Chondrocyte (in vitro differentiated cells): ENCODE results near the gene ADAMTS13. TPM values are rescaled to one million over a fixed set of nuclear protein-coding genes. Genes with fewer than 3 reads are reported as not detected.

ENCODE experiments used
- DNase-seq: peaks from one replicate; pipeline ENCODE4 v3.0.0; 2021; ENCODE audit warnings: mixed read lengths, low spot score
- H3K27ac Mint-ChIP-seq: one replicate; pipeline ENCODE4 v1.8.0; 2021; ENCODE audit warnings: mild to moderate bottlenecking, moderate library complexity, mixed read lengths; ENCODE audit not compliant: unreplicated experiment
- H3K27me3 Mint-ChIP-seq: 2 replicates; pipeline ENCODE4 v1.8.0; 2021; ENCODE audit warnings: low read depth, mixed read lengths
- H3K36me3 Mint-ChIP-seq: 2 replicates; pipeline ENCODE4 v1.8.0; 2021; ENCODE audit warnings: low read depth, mixed read lengths
- H3K4me1 Mint-ChIP-seq: 2 replicates; pipeline ENCODE4 v1.8.0; 2021; ENCODE audit warnings: low read depth, mild to moderate bottlenecking, mixed read lengths
- H3K4me3 Mint-ChIP-seq: one replicate; pipeline ENCODE4 v1.8.0; 2021; ENCODE audit warnings: mild to moderate bottlenecking, moderate library complexity, mixed read lengths; ENCODE audit not compliant: unreplicated experiment
- H3K9me3 Mint-ChIP-seq: 2 replicates; pipeline ENCODE4 v1.8.0; 2021; ENCODE audit warnings: low read depth, mixed read lengths
- CTCF ChIP-seq: fragments of 200-600 bp; sonication (generic); IDR thresholded peaks from 2 replicates; pipeline ENCODE4 v1.5.0; 2021; ENCODE audit warnings: antibody characterized with exemption, mild to moderate bottlenecking, moderate library complexity
- total RNA-seq: library from RNA; stranded (reverse); gene quantifications from 3 replicates; pipeline ENCODE4 v1.2.1, GENCODE V29; 2021

The ADAMTS13 gene
- total RNA-seq, 1 donor from 2014 or later = 5.7 TPM

- Mint-ChIP-seq H3K4me1 (peaks cover 33% of the 10 kb centered on the region), H3K27me3 (no peaks in the 10 kb centered on the region), H3K4me3 (no peak overlapping the region), H3K36me3 (peaks cover 2% of the 10 kb centered on the region), H3K27ac (no peak overlapping the region), H3K9me3 (no peaks in the 10 kb centered on the region)
- no peak for TF ChIP-seq CTCF
- DNase-seq = no peak
These were observed 1.8 kb upstream of the ADAMTS13 start for GRCh38 chr9:133420392-133420827.

GRCh38 chr9:133423216-133423615 lies 1.0 kb downstream of the ADAMTS13 start:
- no peak for DNase-seq
- TF ChIP-seq CTCF = no peak
- Mint-ChIP-seq H3K9me3 (no peaks in the 10 kb centered on the region), H3K4me3 (no peak overlapping the region), H3K27me3 (peaks cover 5% of the 10 kb centered on the region), H3K27ac (no peak overlapping the region), H3K36me3 (peaks cover 2% of the 10 kb centered on the region), H3K4me1 (peaks cover 14% of the 10 kb centered on the region)

- no peak for TF ChIP-seq CTCF
- no peak overlapping the region for H3K27ac Mint-ChIP-seq
- no peaks in the 10 kb centered on the region for H3K9me3 Mint-ChIP-seq
- H3K4me3 Mint-ChIP-seq = no peak overlapping the region
- H3K27me3 Mint-ChIP-seq = peaks cover 5% of the 10 kb centered on the region
- no peak for DNase-seq
- peaks cover 4% of the 10 kb centered on the region for H3K4me1 Mint-ChIP-seq
- H3K36me3 Mint-ChIP-seq = peaks cover 2% of the 10 kb centered on the region
These were observed 2.0 kb downstream of the ADAMTS13 start for GRCh38 chr9:133424187-133424586.

GRCh38 chr9:133425049-133425632 lies 3.0 kb downstream of the ADAMTS13 start:
- Mint-ChIP-seq H3K27ac (no peak overlapping the region), H3K9me3 (no peaks in the 10 kb centered on the region), H3K36me3 (peaks cover 2% of the 10 kb centered on the region), H3K4me3 (no peak overlapping the region), H3K27me3 (peaks cover 5% of the 10 kb centered on the region), H3K4me1 (peaks cover 3% of the 10 kb centered on the region)
- TF ChIP-seq CTCF = no peak
- DNase-seq = no peak

- peaks cover 5% of the 10 kb centered on the region for H3K27me3 Mint-ChIP-seq
- DNase-seq = no peak
- H3K9me3 Mint-ChIP-seq = no peaks in the 10 kb centered on the region
- H3K4me1 Mint-ChIP-seq = peaks cover 3% of the 10 kb centered on the region
- H3K4me3 Mint-ChIP-seq = no peak overlapping the region
- H3K36me3 Mint-ChIP-seq = peaks cover 2% of the 10 kb centered on the region
- H3K27ac Mint-ChIP-seq = no peak overlapping the region
- no peak for TF ChIP-seq CTCF
These were observed 3.8 kb downstream of the ADAMTS13 start for GRCh38 chr9:133426011-133426410.
